Bronchial epithelial cell (primary cell): ENCODE data around the gene GNB5. TPM values are rescaled to one million over a fixed set of nuclear protein-coding genes. Genes with fewer than 3 reads are reported as not detected.

ENCODE experiments used
- DNase-seq: peaks from one replicate; pipeline ENCODE4 v3.0.0-alpha.2; 2010; ENCODE audit warnings: low read depth
- FAIRE-seq: peaks from 2 replicates; lab custom pipeline; 2011; peaks lifted over from hg19 to GRCh38; lab: Jason Lieb, UNC
- H3K27me3 ChIP-seq: 2 replicates; pipeline ENCODE4 v1.5.1; 2011; ENCODE audit warnings: low read length; ENCODE audit not compliant: control insufficient read depth, insufficient read depth
- H3K36me3 ChIP-seq: 2 replicates; pipeline ENCODE4 v1.5.1; 2011; ENCODE audit warnings: low read length; ENCODE audit not compliant: control insufficient read depth, insufficient read depth
- H3K4me3 ChIP-seq: 2 replicates; pipeline ENCODE4 v1.5.1; 2011; ENCODE audit warnings: mild to moderate bottlenecking, low read depth, low read length, control low read depth
- total RNA-seq: library from RNA; depleted of rRNA; stranded (reverse); fragments of >200 nt; gene quantifications from 2 replicates; pipeline ENCODE4 v1.2.1, GENCODE V29; 2014
- TF ChIP-seq, protein P1 (sequence below): IDR thresholded peaks from 2 replicates; pipeline ENCODE4 v1.5.1; 2011; ENCODE audit warnings: mild to moderate bottlenecking, moderate library complexity, low read length, control low read depth, inconsistent platforms; ENCODE audit not compliant: insufficient read depth, severe bottlenecking

Gene GNB5
- total RNA-seq, 1 donor from 2014 or later = 46.1 TPM

DNA sequence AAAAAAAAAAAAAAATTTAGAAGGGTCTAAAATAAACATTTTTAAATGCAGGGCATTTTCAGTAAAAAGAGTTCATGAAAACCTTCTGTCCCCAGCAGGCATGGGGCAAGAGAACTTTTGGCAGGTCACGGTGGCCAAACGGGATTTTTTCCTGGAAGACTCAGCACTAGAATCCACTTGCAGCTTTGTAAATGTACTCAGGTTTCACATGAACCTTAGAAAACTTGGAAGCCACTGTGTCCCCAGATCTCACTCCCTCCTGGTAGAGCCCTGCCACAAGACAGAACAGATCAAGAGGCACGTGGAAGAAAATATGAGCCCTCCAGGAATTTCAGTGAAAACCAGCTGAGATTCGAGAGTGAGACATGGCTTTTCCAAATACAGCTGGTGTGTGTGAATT lies 2.1 kb upstream of the GNB5 start:
- DNase-seq (no peak), FAIRE-seq (no peak)
- H3K36me3 ChIP-seq = peaks cover 7% of the 10 kb centered on the region
- H3K4me3 ChIP-seq = no peak overlapping the region
- H3K27me3 ChIP-seq = no peaks in the 10 kb centered on the region
- TF ChIP-seq, protein P1, sequence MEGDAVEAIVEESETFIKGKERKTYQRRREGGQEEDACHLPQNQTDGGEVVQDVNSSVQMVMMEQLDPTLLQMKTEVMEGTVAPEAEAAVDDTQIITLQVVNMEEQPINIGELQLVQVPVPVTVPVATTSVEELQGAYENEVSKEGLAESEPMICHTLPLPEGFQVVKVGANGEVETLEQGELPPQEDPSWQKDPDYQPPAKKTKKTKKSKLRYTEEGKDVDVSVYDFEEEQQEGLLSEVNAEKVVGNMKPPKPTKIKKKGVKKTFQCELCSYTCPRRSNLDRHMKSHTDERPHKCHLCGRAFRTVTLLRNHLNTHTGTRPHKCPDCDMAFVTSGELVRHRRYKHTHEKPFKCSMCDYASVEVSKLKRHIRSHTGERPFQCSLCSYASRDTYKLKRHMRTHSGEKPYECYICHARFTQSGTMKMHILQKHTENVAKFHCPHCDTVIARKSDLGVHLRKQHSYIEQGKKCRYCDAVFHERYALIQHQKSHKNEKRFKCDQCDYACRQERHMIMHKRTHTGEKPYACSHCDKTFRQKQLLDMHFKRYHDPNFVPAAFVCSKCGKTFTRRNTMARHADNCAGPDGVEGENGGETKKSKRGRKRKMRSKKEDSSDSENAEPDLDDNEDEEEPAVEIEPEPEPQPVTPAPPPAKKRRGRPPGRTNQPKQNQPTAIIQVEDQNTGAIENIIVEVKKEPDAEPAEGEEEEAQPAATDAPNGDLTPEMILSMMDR = no peak

DNA sequence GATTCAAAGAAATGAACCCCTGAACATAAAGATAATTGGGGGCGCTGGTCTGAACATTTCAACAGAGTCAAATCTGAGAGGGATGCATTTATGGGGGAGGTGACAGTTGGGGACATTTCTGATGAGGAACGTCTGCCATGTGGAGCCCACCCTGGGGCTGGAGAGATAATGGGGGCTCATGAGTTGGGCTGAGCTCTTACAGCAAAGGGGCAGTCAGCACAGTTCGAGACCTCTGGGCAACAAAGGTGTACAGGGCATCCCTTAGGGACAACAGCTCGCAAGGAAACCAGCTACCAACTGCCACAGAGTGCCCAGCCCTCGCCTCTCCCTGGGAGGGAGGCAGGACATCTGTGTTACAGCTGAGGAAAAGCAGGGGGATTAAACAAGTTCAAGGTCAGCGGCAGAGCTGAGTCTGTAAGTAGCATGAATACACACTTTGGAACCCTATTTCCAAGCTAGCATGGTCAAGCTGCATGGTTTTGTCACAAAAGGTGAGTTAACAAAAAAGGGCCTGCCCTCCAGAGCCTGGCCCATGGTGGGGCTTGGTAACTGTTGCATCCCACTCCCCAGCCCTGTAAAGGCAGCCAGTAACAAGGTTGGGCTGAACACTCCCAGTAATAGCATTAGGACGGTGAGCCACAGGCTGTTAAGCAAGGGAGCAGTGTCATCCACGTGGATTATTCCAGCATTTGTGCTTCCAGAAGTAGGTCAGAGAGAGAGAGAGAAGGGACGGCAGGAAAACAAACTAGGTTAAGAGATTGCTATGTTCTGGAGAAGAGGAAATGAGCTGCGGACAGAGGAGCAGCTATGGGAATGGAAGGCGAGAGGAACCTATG lies 4.3 kb downstream of the GNB5 start:
- no peak for FAIRE-seq
- DNase-seq = no peak
- TF ChIP-seq, protein P1 = no peak
- Histone ChIP-seq H3K36me3 (no peaks in the 10 kb centered on the region), H3K4me3 (no peak overlapping the region), H3K27me3 (no peaks in the 10 kb centered on the region)

DNA sequence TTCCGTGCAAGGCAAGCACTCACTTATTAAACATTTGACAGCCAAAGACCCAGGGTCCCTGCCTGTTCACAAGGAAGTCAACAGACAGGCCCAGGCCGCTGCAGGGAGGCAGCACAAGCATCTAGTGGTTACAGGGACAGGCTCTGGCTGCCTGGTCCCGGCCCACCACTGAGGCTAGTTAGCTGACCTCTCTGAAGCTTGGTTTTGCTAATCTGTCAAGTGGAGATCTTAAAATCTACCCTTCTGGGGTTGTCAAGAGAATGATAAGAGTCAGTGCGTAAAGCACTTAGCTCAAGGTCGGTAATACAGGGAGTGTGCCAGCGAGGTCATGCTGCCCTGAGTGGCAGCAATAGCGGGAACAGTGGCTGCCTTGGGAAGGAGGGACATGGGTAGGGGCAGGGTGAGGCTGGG lies 6.0 kb downstream of the GNB5 start:
- Histone ChIP-seq H3K36me3 (no peaks in the 10 kb centered on the region), H3K4me3 (no peak overlapping the region), H3K27me3 (no peaks in the 10 kb centered on the region)
- TF ChIP-seq, protein P1 = no peak
- DNase-seq (no peak), FAIRE-seq (no peak)

DNA sequence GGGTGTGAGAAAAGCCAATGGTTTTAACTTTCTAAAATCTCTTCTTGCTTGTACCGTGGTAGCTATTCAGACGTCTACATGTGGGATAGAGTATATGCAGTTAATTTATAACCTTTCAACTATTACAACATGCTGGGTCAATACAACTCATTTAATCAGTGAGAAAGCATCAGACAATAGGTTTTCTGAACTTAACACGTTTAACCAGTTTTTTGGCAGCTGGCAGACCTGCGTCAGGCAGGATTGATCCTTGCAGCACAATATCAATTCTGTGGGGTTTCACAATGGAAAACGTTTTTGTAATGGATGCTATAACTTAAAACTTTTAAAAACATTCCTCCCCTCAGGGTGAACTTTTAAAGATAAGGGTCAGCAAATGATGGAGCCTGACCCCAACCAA lies 6.5 kb downstream of the GNB5 start:
- TF ChIP-seq, protein P1 = no peak
- FAIRE-seq = no peak
- no peaks in the 10 kb centered on the region for H3K27me3 ChIP-seq
- H3K4me3 ChIP-seq = no peak overlapping the region
- no peak for DNase-seq
- no peaks in the 10 kb centered on the region for H3K36me3 ChIP-seq

DNA sequence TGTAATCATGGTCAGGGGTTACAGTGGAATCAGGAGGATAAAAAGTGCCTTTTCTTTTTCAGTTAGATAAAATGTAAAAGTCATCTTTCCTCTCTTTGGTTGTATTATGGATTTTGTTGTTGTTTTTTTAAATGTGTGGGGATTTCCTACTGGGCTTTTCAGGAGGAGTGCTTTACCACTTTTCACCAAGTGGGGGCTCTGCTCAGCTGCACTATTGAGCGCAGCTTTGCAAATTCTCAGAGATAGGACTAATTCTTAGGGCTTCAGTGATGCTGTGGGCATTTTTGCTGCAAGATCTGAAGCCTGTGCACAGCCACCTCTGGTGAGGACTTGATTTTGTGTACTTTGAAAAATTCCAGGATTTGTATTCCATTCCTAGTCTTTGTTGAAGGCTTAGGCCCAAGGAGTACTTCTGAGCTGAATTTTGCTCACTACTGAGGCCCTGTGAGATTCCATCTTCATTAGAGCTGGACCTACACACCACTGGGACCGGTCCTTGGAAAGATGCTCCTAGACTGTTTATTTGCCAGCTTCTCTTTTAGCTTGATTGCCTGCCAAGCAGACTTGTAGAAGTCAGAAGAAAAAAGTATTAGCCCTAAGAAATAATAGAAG lies 7.5 kb downstream of the GNB5 start:
- Histone ChIP-seq H3K36me3 (no peaks in the 10 kb centered on the region), H3K27me3 (no peaks in the 10 kb centered on the region), H3K4me3 (no peak overlapping the region)
- TF ChIP-seq, protein P1 = peak; percentile 70
- DNase-seq (peak; percentile 38), FAIRE-seq (no peak)
